Fibroblast of pulmonary artery (primary cell): ENCODE data around the gene PLXND1.

Experiments
- DNase-seq: peaks from one replicate; pipeline ENCODE4 v3.0.0-alpha.2; 2010; ENCODE audit warnings: low read depth
- H3K4me3 ChIP-seq: replicated peaks from 2 replicates; pipeline ENCODE4 v1.5.1; 2011; ENCODE audit warnings: low read depth, mild to moderate bottlenecking, control low read depth, low read length, moderate library complexity
- TF ChIP-seq, protein P1 (sequence below): IDR thresholded peaks from 2 replicates; pipeline ENCODE4 v1.5.1; 2011; ENCODE audit warnings: mild to moderate bottlenecking, control low read depth, low read length, inconsistent platforms; ENCODE audit errors: missing control alignments

PLXND1 gene

GRCh38 chr3:129555616-129556357, 50.7 kb downstream of the PLXND1 start:
- TF ChIP-seq, protein P1, sequence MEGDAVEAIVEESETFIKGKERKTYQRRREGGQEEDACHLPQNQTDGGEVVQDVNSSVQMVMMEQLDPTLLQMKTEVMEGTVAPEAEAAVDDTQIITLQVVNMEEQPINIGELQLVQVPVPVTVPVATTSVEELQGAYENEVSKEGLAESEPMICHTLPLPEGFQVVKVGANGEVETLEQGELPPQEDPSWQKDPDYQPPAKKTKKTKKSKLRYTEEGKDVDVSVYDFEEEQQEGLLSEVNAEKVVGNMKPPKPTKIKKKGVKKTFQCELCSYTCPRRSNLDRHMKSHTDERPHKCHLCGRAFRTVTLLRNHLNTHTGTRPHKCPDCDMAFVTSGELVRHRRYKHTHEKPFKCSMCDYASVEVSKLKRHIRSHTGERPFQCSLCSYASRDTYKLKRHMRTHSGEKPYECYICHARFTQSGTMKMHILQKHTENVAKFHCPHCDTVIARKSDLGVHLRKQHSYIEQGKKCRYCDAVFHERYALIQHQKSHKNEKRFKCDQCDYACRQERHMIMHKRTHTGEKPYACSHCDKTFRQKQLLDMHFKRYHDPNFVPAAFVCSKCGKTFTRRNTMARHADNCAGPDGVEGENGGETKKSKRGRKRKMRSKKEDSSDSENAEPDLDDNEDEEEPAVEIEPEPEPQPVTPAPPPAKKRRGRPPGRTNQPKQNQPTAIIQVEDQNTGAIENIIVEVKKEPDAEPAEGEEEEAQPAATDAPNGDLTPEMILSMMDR, result no peak
- no peak for DNase-seq
- H3K4me3 ChIP-seq, result no peak overlapping the region

- H3K4me3 ChIP-seq, result no peak overlapping the region
- no peak for DNase-seq
- TF ChIP-seq, protein P1, result no peak
Observed at GRCh38 chr3:129555153-129555550, 51.3 kb downstream of the PLXND1 start.

DNA sequence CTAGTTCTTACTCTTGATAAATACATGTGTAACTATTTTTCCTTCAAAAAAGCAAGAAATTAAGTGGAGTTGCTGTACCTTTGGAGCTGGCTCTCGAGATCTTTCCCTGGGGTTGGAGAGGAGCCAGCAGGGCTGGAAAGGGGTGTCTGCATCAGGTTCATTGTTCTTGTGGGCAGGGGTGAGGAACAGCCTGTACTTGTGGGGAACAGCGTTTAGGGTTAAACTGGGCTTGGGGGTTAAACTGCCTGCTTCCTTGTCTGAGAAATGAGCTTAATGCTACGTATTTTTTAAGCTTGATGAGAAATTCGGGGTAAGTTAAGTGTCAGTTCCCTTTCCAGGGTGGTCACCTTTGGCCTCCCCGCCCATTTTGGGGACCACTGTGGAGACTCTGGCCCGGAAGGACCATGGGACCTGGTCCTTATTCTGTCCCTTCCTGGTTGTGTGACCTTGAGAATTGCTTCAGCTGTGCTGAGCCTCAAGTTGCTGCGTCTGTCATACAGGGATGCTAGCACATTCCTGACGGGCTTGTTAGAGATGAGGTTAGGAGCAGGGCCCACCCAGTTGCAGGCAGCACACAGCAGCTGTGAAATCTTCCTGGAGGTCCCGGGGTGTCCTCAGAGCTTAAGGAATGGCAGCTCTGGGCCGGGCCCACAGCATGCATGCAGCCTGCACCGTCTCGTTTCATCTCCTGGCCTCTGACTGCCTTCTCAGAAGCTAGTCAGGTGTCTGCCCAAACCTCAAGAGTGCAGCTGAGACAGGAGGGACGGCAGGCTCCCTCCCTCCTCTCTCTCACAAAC, 51.9 kb downstream of the PLXND1 start:
- TF ChIP-seq, protein P1, result no peak
- DNase-seq, result no peak
- no peak overlapping the region for H3K4me3 ChIP-seq

GRCh38 chr3:129553719-129554118, 52.8 kb downstream of the PLXND1 start:
- H3K4me3 ChIP-seq, result no peak overlapping the region
- no peak for DNase-seq
- TF ChIP-seq, protein P1, result no peak

DNA sequence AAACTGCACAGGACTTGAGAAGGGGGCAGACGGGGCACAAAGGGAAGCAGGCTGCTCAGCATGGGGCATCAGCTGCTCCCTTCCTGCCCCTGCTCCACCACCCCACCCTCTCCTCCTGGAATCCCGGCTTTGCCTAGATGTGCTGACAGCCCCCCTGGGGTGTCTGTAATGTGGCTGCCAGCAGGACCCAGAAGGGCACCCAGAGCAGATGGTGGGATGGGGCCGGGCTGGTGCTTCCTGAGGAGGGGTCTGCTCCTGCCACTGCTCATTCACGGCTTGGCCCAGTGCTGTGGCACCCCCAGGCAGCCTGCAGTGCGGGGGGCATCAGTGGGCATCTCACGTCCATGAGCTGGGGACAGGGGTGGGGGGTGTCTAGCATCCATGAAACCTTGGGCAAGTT, 53.3 kb downstream of the PLXND1 start:
- H3K4me3 ChIP-seq, result no peak overlapping the region
- TF ChIP-seq, protein P1, result no peak
- no peak for DNase-seq

GRCh38 chr3:129552287-129553050, 54.0 kb downstream of the PLXND1 start:
- DNase-seq, result no peak
- no peak overlapping the region for H3K4me3 ChIP-seq
- TF ChIP-seq, protein P1, result no peak
